H1 (cell line): ENCODE data around the gene P2RY8. TPM values are rescaled to one million over a fixed set of nuclear protein-coding genes. Genes with fewer than 3 reads are reported as not detected.
"Not testable (repeated sequence)": the region's sequence is repeated elsewhere in the genome, so short reads cannot be mapped to it uniquely, and the experiment has no call there.

Experiments
- CTCF ChIA-PET: fragments of 300-600 bp; sonication (Branson Sonifier 250); formaldehyde crosslinking; loops from one replicate; lab custom pipeline; 2021; ENCODE audit not compliant: partially characterized antibody; lab: Charles Lee
- POLR2A ChIA-PET: fragments of 300-600 bp; sonication (Branson Sonifier 250); formaldehyde crosslinking; loops from one replicate; lab custom pipeline; 2021; ENCODE audit warnings: inconsistent platforms; ENCODE audit not compliant: partially characterized antibody; lab: Charles Lee
- DNase-seq, 2 experiments: peaks; one replicate each; pipeline versions ENCODE4 v3.0.0 to v3.0.0-alpha.2; 2010 to 2022; ENCODE audit warnings: low spot score in 2 of 2, low read depth in 1 of 2, mixed read lengths in 1 of 2
- FAIRE-seq: peaks from 2 replicates; lab custom pipeline; 2011; peaks lifted over from hg19 to GRCh38; lab: Jason Lieb, UNC
- H2AFZ ChIP-seq: 2 replicates; pipeline ENCODE4 v1.8.1; 2012; ENCODE audit warnings: low read length, inconsistent platforms
- H2AK5ac ChIP-seq: 2 replicates; pipeline ENCODE4 v1.6.1; 2013; ENCODE audit warnings: low read depth, low read length
- H2BK120ac ChIP-seq: replicated peaks from 2 replicates; pipeline ENCODE3; 2013; ENCODE audit warnings: low read depth, low read length, inconsistent platforms
- H2BK12ac ChIP-seq: 2 replicates; pipeline ENCODE4 v1.6.1; 2013; ENCODE audit warnings: low read depth, low read length
- H2BK15ac ChIP-seq: 2 replicates; pipeline ENCODE4 v1.6.1; 2013; ENCODE audit warnings: low read length
- H2BK20ac ChIP-seq: 2 replicates; pipeline ENCODE4 v1.6.1; 2013; ENCODE audit warnings: low read length
- H2BK5ac ChIP-seq: 2 replicates; pipeline ENCODE4 v1.6.1; 2013; ENCODE audit warnings: low read depth, low read length
- H3K14ac ChIP-seq: 2 replicates; pipeline ENCODE4 v1.6.1; 2013; ENCODE audit warnings: inconsistent platforms; ENCODE audit not compliant: insufficient read length
- H3K18ac ChIP-seq: 2 replicates; pipeline ENCODE4 v1.6.1; 2013; ENCODE audit warnings: low read length; ENCODE audit errors: extremely low read depth
- H3K23ac ChIP-seq: 2 replicates; pipeline ENCODE4 v1.6.1; 2013; ENCODE audit warnings: inconsistent platforms; ENCODE audit not compliant: insufficient read length
- H3K23me2 ChIP-seq: 2 replicates; pipeline ENCODE4 v1.6.1; 2013; ENCODE audit warnings: low read depth, low read length
- H3K27ac ChIP-seq: 2 replicates; pipeline ENCODE4 v1.6.1; 2011; ENCODE audit warnings: low read depth, low read length, inconsistent platforms
- H3K27me3 ChIP-seq, 4 experiments: replicated peaks in 1 of 4; 1 replicate in 1 of 4; 2 replicates in 3 of 4; pipeline versions ENCODE4 v1.6.1 to v1.8.1; 2011 to 2013; ENCODE audit warnings: low read length in 3 of 4, mild to moderate bottlenecking in 3 of 4, inconsistent platforms in 2 of 4, mixed read lengths in 2 of 4, moderate library complexity in 1 of 4; ENCODE audit not compliant: control insufficient read depth in 3 of 4, insufficient read depth in 3 of 4; ENCODE audit errors: extremely low read depth in 1 of 4
- H3K36me3 ChIP-seq, 4 experiments: 2 replicates each; pipeline versions ENCODE4 v1.6.1 to v1.8.1; 2011 to 2013; ENCODE audit warnings: mild to moderate bottlenecking in 4 of 4, low read length in 3 of 4, moderate library complexity in 2 of 4, control low read depth in 1 of 4, inconsistent platforms in 1 of 4; ENCODE audit not compliant: insufficient read depth in 4 of 4, control insufficient read depth in 2 of 4
- H3K4ac ChIP-seq: replicated peaks from 2 replicates; pipeline ENCODE3; 2013; ENCODE audit warnings: low read length, low read depth, mixed read lengths, inconsistent platforms; ENCODE audit not compliant: insufficient read length
- H3K4me1 ChIP-seq, 4 experiments: replicated peaks in 1 of 4; 1 replicate in 1 of 4; 2 replicates in 3 of 4; pipeline versions ENCODE4 v1.6.1 to v1.8.1; 2011 to 2013; ENCODE audit warnings: low read length in 3 of 4, inconsistent platforms in 2 of 4, mixed read lengths in 1 of 4; ENCODE audit not compliant: insufficient read depth in 4 of 4, control insufficient read depth in 3 of 4
- H3K4me2 ChIP-seq, 2 experiments: 2 replicates each; pipeline versions ENCODE4 v1.6.1 to v1.8.1; 2011 to 2013; ENCODE audit warnings: low read depth in 2 of 2, low read length in 2 of 2, control low read depth in 1 of 2, inconsistent platforms in 1 of 2, mild to moderate bottlenecking in 1 of 2; ENCODE audit not compliant: insufficient read depth in 1 of 2
- H3K4me3 ChIP-seq, 4 experiments: fragments of 200-600, 300-600 bp in 1 of 4; sonication (generic), shearing (Covaris generic), sonication (Bioruptor Twin) in 1 of 4; 2 replicates each; pipeline versions ENCODE4 v1.5.1 to v1.8.1; 2011 to 2016; ENCODE audit warnings: low read length in 4 of 4, low read depth in 3 of 4, control low read depth in 2 of 4, inconsistent platforms in 2 of 4, mild to moderate bottlenecking in 2 of 4, mixed read lengths in 1 of 4, moderate library complexity in 1 of 4; ENCODE audit not compliant: insufficient read depth in 2 of 4; ENCODE audit errors: extremely low read depth in 1 of 4
- H3K56ac ChIP-seq: replicated peaks from 2 replicates; pipeline ENCODE3; 2013; ENCODE audit warnings: low read depth, mild to moderate bottlenecking, mixed read lengths, low read length, inconsistent platforms; ENCODE audit not compliant: insufficient read length
- H3K79me1 ChIP-seq: 2 replicates; pipeline ENCODE4 v1.6.1; 2013; ENCODE audit warnings: low read depth, low read length, control low read depth
- H3K79me2 ChIP-seq, 2 experiments: 2 replicates each; pipeline versions ENCODE4 v1.6.1 to v1.8.1; 2012 to 2013; ENCODE audit warnings: low read length in 2 of 2, mild to moderate bottlenecking in 2 of 2, inconsistent platforms in 1 of 2; ENCODE audit not compliant: insufficient read depth in 2 of 2, control insufficient read depth in 1 of 2
- H3K9ac ChIP-seq, 4 experiments: replicated peaks in 1 of 4; 1 replicate in 1 of 4; 2 replicates in 3 of 4; pipeline versions ENCODE4 v1.6.1 to v1.8.1; 2011 to 2013; ENCODE audit warnings: low read depth in 3 of 4, low read length in 3 of 4, control low read depth in 2 of 4, mild to moderate bottlenecking in 2 of 4, moderate library complexity in 2 of 4, inconsistent platforms in 1 of 4; ENCODE audit errors: extremely low read depth in 1 of 4
- H3K9me3 ChIP-seq, 2 experiments: 2 replicates each; pipeline versions ENCODE4 v1.6.1 to v1.8.1; 2012 to 2013; ENCODE audit warnings: mild to moderate bottlenecking in 2 of 2, moderate library complexity in 2 of 2, control low read depth in 1 of 2, inconsistent platforms in 1 of 2, low read depth in 1 of 2, low read length in 1 of 2, mixed read lengths in 1 of 2; ENCODE audit not compliant: insufficient read depth in 2 of 2
- H4K20me1 ChIP-seq, 2 experiments: replicated peaks in 1 of 2; 2 replicates each; pipeline versions ENCODE3 to v1.8.1; 2011 to 2013; ENCODE audit warnings: inconsistent platforms in 2 of 2, low read length in 2 of 2, mild to moderate bottlenecking in 1 of 2; ENCODE audit not compliant: insufficient read depth in 2 of 2, control insufficient read depth in 1 of 2
- H4K5ac ChIP-seq: 2 replicates; pipeline ENCODE4 v1.6.1; 2013; ENCODE audit warnings: low read length, low read depth, mixed read lengths, inconsistent platforms; ENCODE audit not compliant: insufficient read length
- H4K8ac ChIP-seq: 2 replicates; pipeline ENCODE4 v1.8.0; 2013; ENCODE audit warnings: mild to moderate bottlenecking, moderate library complexity, low read length, inconsistent platforms; ENCODE audit not compliant: insufficient read depth; ENCODE audit errors: extremely low read depth
- H4K91ac ChIP-seq: replicated peaks from 2 replicates; pipeline ENCODE3; 2013; ENCODE audit warnings: low read length, mixed read lengths, inconsistent platforms; ENCODE audit not compliant: insufficient read length
- WGBS, 2 experiments: shearing (Covaris generic) in 1 of 2; methylation state at CpG; one replicate each; pipeline versions ENCODE4 v1.1.6 to v1.1.7; 2013 to 2015; ENCODE audit warnings: low lambda C conversion rate in 2 of 2, mixed read lengths in 2 of 2, inconsistent platforms in 1 of 2, low coverage in 1 of 2, missing lambda C conversion rate in 1 of 2; ENCODE audit not compliant: insufficient replicate concordance in 2 of 2, insufficient coverage in 1 of 2, insufficient read length in 1 of 2; ENCODE audit errors: extremely low coverage in 1 of 2, missing lambda C conversion rate in 1 of 2; 5-methylcytosine and 5-hydroxymethylcytosine counted together
- polyA plus RNA-seq, 7 experiments: library from polyadenylated mRNA; depleted of rRNA in 3 of 7; stranded (reverse) in 5 of 7; unstranded in 2 of 7; fragments of >200 nt in 5 of 7; fragments of 200-250 nt in 2 of 7; gene quantifications; 1 replicate in 5 of 7; 2 replicates in 1 of 7; 4 replicates in 1 of 7; pipeline versions ENCODE4 v1.2.1 to v1.2.3, GENCODE V29; 2011 to 2013; ENCODE audit warnings: missing spikeins in 2 of 7, mixed read lengths in 2 of 7
- total RNA-seq: library from RNA; stranded (reverse); fragmentation: NEBNext Ultra II Directional; extraction: Animal tissue kit (Norgen Biotek cat#: 25700); gene quantifications from 2 replicates; pipeline ENCODE4 v1.2.1, GENCODE V29; 2021

The P2RY8 gene
- total and polyA plus RNA-seq, 2 of the 8 experiments (the other 6 are each of a cell fraction or from before 2014, with no cell fraction given): 0.09 to 0.15 TPM

DNA sequence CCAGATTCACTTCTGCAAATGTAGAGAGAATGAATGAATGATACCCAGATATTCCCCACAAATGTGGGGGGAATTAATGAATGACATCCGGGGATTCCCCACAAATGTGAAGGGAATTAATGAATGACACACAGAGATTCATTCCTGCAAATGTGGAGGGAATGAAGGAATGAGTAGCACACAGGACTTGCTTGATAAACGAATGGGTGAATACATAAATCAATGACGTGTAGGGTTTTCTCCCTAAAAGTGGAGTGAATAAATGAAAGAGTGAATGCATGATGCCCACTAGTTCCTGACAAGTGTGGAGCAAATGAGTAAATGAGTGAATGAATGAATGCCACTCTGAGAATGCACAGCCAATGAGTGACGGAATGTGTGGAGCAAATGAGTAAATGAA, 45.7 kb downstream of the P2RY8 start:
- POLR2A ChIA-PET, H2AK5ac ChIP-seq, H3K4me3 ChIP-seq, H2BK5ac ChIP-seq, H3K9ac ChIP-seq, H2BK15ac ChIP-seq, H3K4ac ChIP-seq, H4K8ac ChIP-seq, H3K18ac ChIP-seq, H3K23me2 ChIP-seq, H3K14ac ChIP-seq, H4K20me1 ChIP-seq, H3K23ac ChIP-seq, H3K27me3 ChIP-seq, CTCF ChIA-PET, H2BK12ac ChIP-seq, H3K79me1 ChIP-seq, H2BK120ac ChIP-seq, FAIRE-seq, H3K56ac ChIP-seq, H2BK20ac ChIP-seq, H3K4me2 ChIP-seq, H4K5ac ChIP-seq, H2AFZ ChIP-seq, H3K36me3 ChIP-seq, H3K79me2 ChIP-seq, H3K9me3 ChIP-seq, DNase-seq, H4K91ac ChIP-seq, H3K4me1 ChIP-seq, H3K27ac ChIP-seq: not testable (repeated sequence)
- 95% methylated on average over 4 of the region's 4 CpGs; no CpG with 5 or more reads in 1 of the 2 experiments for WGBS, 2 experiments

DNA sequence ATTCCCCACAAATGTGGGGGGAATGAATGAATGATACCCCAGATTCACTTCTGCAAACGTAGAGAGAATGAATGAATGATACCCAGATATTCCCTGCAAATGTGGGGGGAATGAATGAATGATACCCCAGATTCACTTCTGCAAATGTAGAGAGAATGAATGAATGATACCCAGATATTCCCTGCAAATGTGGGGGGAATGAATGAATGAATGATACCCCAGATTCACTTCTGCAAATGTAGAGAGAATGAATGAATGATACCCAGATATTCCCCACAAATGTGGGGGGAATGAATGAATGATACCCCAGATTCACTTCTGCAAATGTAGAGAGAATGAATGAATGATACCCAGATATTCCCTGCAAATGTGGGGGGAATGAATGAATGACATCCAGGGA, 46.3 kb downstream of the P2RY8 start:
- H2BK5ac ChIP-seq, H3K27ac ChIP-seq, H3K79me2 ChIP-seq, H3K14ac ChIP-seq, POLR2A ChIA-PET, H3K4ac ChIP-seq, H2BK20ac ChIP-seq, CTCF ChIA-PET, H3K9me3 ChIP-seq, H2AK5ac ChIP-seq, H3K4me1 ChIP-seq, DNase-seq, H3K4me3 ChIP-seq, H3K9ac ChIP-seq, H3K36me3 ChIP-seq, H2AFZ ChIP-seq, H4K91ac ChIP-seq, H3K18ac ChIP-seq, H3K79me1 ChIP-seq, H2BK120ac ChIP-seq, FAIRE-seq, H4K8ac ChIP-seq, H3K56ac ChIP-seq, H3K27me3 ChIP-seq, H4K5ac ChIP-seq, H2BK12ac ChIP-seq, H4K20me1 ChIP-seq, H3K23me2 ChIP-seq, H3K4me2 ChIP-seq, H3K23ac ChIP-seq, H2BK15ac ChIP-seq: not testable (repeated sequence)
- WGBS, 2 experiments: 71% methylated on average over 1 of the region's 1 CpG; no CpG with 5 or more reads in 1 of the 2 experiments
